ENCODE data around the gene FTSJ3. TPM values are rescaled to one million over a fixed set of nuclear protein-coding genes. Genes with fewer than 3 reads are reported as not detected.
"Not testable (repeated sequence)": the region's sequence is repeated elsewhere in the genome, so short reads cannot be mapped to it uniquely, and the experiment has no call there.

The FTSJ3 gene
- total RNA-seq, 3 donors from 2014 or later, result 26.9 to 48.2 (median 29.4) TPM

GRCh38 chr17:63848834-63849689 lies 21.6 kb upstream of the FTSJ3 start:
- H3K36me3 ChIP-seq (ENCODE audit: low read depth), result no peaks in the 10 kb centered on the region
- peak; percentile 99 for ATAC-seq
- H3K4me1 ChIP-seq (ENCODE audit: low read depth), result no peaks in the 10 kb centered on the region
- H3K4me3 ChIP-seq, result no peak overlapping the region
- TF ChIP-seq CTCF (IDR thresholded peaks at IDR 0.05), result no peak
- peak; percentile 92 to 94 (median 93) for DNase-seq
- H3K9me3 ChIP-seq, result no peaks in the 10 kb centered on the region
- intact Hi-C loops (cut with DNase I, micrococcal nuclease), result no loop called here

GRCh38 chr17:63847525-63848249 lies 20.2 kb upstream of the FTSJ3 start:
- peaks cover 6% of the 10 kb centered on the region for H3K4me1 ChIP-seq (ENCODE audit: low read depth)
- intact Hi-C loops (cut with DNase I, micrococcal nuclease), result no loop called here
- TF ChIP-seq CTCF (IDR thresholded peaks at IDR 0.05), result no peak

GRCh38 chr17:63845509-63845908 lies 18.0 kb upstream of the FTSJ3 start:
- DNase-seq (no peak), ATAC-seq (no peak)
- no peak for TF ChIP-seq CTCF (IDR thresholded peaks at IDR 0.05)
- Histone ChIP-seq H3K9me3 (no peaks in the 10 kb centered on the region), H3K36me3 (ENCODE audit: low read depth) (no peaks in the 10 kb centered on the region), H3K4me1 (ENCODE audit: low read depth) (peaks cover 14% of the 10 kb centered on the region), H3K4me3 (no peak overlapping the region)
- intact Hi-C loops (cut with DNase I, micrococcal nuclease), result no loop called here

More at GRCh38 chr17:63847525-63848249, 20.2 kb upstream of the FTSJ3 start:
- H3K9me3 ChIP-seq, result no peaks in the 10 kb centered on the region
- ATAC-seq (no peak), DNase-seq (no peak)
- H3K36me3 ChIP-seq (ENCODE audit: low read depth), result no peaks in the 10 kb centered on the region
- H3K4me3 ChIP-seq, result no peak overlapping the region

- no peak for TF ChIP-seq CTCF (IDR thresholded peaks at IDR 0.05)
- no peaks in the 10 kb centered on the region for H3K36me3 ChIP-seq (ENCODE audit: low read depth)
- no peak for DNase-seq
- intact Hi-C loops (cut with DNase I, micrococcal nuclease), result no loop called here
- no peak overlapping the region for H3K4me3 ChIP-seq
- peaks cover 27% of the 10 kb centered on the region for H3K4me1 ChIP-seq (ENCODE audit: low read depth)
- no peaks in the 10 kb centered on the region for H3K9me3 ChIP-seq
- ATAC-seq, result no peak
Measured at GRCh38 chr17:63843910-63844677, 16.6 kb upstream of the FTSJ3 start.

- intact Hi-C loops (cut with DNase I, micrococcal nuclease); H3K36me3 ChIP-seq (ENCODE audit: low read depth); H3K9me3 ChIP-seq: not testable (repeated sequence)
- Histone ChIP-seq H3K4me1 (ENCODE audit: low read depth) (peaks cover 33% of the 10 kb centered on the region), H3K4me3 (peak overlapping the region; percentile 85)
- peak; percentile 51 to 71 (median 51) for DNase-seq
- ATAC-seq, result peak; percentile 1
Measured at GRCh38 chr17:63843387-63843888, 16.0 kb upstream of the FTSJ3 start.

All from mucosa of descending colon (tissue), 3 donors.